Measurements from ENCODE around the gene CREG2. TPM values are rescaled to one million over a fixed set of nuclear protein-coding genes. Genes with fewer than 3 reads are reported as not detected.

The CREG2 gene
- total RNA-seq, 1 donor from 2014 or later, result 0.17 TPM

DNA sequence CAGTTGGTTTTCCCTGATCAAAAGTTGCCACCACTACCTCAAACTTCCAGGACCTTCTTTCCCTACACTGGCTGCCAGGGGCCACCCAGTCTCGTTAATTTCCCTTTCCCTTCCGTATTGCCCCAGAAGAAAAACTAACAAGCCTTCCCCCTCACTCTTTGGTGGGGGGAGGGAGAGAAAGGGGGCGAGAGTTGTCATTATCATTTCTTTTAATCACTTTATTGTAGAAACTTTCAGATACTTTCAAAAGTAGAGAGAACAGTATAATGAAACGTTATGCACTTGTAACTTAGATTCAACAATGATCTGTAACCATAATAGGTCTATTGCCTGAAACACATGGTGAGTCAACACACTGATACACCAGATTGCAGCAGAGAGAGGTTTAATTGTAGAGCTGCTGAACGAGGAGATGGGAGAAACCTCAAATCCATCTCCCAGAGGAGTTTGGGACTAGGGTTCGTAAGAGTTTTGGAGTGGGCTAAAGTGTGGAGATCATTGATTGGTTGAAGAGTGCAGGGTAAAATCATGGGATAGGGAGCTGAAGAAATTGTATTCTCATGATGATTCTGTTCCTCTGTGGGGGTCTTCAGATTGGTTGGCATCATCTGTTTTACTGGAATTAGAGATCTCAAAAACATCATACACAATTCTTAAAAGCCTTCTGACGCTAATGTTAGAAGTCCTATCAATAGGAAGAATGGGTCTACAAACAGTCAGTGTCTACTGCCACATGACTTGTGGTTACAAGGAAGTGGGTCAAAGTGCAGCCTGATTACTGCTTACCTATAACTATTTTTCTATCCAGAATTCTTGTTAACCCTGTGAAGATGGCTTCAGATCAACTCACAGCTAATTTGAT, 76.2 kb downstream of the CREG2 start:
- Histone ChIP-seq H3K27me3 (ENCODE audit: control insufficient read depth, insufficient read depth, low read length) (no peaks in the 10 kb centered on the region), H3K36me3 (ENCODE audit: control insufficient read depth, insufficient read depth, low read length) (no peaks in the 10 kb centered on the region), H3K4me3 (ENCODE audit: low read depth, low read length) (no peak overlapping the region)
- TF ChIP-seq, protein P1, sequence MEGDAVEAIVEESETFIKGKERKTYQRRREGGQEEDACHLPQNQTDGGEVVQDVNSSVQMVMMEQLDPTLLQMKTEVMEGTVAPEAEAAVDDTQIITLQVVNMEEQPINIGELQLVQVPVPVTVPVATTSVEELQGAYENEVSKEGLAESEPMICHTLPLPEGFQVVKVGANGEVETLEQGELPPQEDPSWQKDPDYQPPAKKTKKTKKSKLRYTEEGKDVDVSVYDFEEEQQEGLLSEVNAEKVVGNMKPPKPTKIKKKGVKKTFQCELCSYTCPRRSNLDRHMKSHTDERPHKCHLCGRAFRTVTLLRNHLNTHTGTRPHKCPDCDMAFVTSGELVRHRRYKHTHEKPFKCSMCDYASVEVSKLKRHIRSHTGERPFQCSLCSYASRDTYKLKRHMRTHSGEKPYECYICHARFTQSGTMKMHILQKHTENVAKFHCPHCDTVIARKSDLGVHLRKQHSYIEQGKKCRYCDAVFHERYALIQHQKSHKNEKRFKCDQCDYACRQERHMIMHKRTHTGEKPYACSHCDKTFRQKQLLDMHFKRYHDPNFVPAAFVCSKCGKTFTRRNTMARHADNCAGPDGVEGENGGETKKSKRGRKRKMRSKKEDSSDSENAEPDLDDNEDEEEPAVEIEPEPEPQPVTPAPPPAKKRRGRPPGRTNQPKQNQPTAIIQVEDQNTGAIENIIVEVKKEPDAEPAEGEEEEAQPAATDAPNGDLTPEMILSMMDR (IDR thresholded peaks at IDR 0.05; ENCODE audit: insufficient read depth, low read length, poor library complexity, severe bottlenecking), result no peak
- no peak for DNase-seq (ENCODE audit: low read depth)

DNA sequence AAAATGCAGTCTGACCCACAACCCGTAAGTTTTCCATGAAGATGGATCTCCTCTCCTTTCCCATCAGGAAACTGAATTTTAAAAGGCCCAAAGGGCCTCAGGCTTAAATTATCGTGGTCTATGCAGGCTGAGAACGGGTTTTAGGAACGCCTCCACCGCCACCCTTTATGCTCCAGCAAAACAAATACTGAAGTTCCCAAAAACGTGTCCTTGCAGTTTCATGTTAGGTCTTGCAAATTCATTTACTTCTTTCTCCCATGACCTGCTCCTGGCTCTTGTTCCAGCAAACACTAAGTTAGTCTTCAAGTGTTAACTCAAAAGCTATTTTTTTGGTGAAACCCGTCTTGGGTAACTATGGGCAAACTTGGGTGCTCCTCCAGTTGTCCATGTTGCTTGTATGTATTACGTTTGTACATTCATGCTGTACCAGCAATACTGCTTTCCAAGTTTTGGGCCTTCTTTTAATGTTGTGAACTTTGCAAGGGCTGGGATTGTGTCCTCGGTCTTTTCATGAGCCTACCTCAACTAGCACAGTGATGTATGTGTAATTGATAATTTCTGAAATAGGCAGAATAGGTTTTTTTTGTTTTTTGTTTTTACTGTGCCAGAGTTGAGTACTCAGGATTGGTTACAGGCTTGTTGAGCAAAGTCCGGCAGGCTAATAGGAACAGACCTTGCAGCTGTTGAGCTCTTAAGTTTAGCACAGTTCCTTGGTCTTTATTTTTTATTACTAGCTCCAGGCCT, 77.0 kb downstream of the CREG2 start:
- TF ChIP-seq, protein P1 (IDR thresholded peaks at IDR 0.05; ENCODE audit: insufficient read depth, low read length, poor library complexity, severe bottlenecking), result no peak
- DNase-seq (ENCODE audit: low read depth), result no peak
- Histone ChIP-seq H3K4me3 (ENCODE audit: low read depth, low read length) (no peak overlapping the region), H3K36me3 (ENCODE audit: control insufficient read depth, insufficient read depth, low read length) (no peaks in the 10 kb centered on the region), H3K27me3 (ENCODE audit: control insufficient read depth, insufficient read depth, low read length) (no peaks in the 10 kb centered on the region)

DNA sequence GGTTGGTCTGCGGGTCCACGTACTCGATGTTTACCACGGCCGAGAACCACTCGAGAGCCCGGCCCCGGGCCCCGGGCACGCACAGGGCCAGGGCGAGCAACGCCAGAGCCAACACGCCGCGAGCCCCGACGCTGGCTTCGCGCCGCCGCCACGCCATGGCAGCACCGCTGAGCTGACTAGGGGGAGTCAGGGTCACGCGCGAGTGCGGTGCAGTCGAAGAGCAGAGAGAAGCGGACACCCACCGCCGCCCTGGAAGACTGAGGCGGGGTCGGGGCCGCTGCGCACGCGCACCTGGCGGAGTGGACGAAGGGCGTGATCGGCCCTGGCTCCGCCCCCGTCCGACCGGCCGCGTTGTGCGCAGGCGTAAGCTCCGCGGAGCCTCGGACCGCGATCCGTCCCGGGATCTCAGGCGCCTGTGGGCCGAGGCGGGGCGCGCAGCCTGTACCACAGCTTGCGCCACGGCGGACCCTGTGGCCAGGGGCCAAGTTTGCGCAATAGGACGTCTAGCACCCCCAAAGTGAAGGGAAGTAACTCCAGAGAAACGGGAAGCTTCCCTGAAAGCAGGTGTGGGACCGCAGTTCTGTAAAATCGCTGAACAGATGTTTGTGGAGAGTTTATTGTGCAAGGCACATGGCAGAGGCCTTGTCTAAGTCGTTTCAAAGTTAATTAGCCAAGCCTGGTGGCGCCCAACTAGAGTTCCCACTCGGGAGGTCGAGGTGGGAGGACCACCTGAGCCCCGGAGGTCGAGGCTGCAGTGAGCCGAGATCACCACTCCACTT, 78.7 kb downstream of the CREG2 start, which contains the start of gene RNF149:
RNF149 (minus strand) TSS at position 270 of the 779 bp plus-strand sequence; CDS start at position 157, 113 bp downstream.
- no peak for DNase-seq (ENCODE audit: low read depth)
- Histone ChIP-seq H3K4me3 (ENCODE audit: low read depth, low read length) (peak within 1 kb of the TSS; percentile 70), H3K36me3 (ENCODE audit: control insufficient read depth, insufficient read depth, low read length) (no peaks in the 10 kb centered on the region), H3K27me3 (ENCODE audit: control insufficient read depth, insufficient read depth, low read length) (no peaks in the 10 kb centered on the region)
- TF ChIP-seq, protein P1 (IDR thresholded peaks at IDR 0.05; ENCODE audit: insufficient read depth, low read length, poor library complexity, severe bottlenecking), result no peak

DNA sequence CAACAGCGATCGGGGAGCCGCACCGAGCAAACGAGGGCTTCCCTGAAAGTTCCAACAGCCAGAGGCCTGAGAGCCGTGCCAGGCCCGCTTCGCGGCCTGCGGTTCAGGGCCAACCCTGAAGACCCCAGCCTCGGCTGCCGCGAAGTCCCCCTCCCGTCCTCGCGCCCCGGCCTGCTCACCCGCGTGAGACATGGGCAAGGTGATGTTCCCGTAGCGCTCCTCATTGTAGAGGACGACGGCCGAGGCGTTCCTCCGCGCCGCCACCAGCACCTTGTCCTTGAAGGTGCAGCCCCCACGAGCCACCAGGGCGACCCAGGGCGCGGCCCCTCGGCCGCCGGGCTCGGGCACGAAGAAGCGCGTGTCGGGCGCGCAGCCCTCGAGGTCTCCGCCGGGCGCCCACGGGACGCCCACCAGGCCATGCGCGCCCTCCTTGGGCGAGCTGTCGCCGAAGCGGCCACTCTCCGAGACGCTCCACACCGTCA, 79.3 kb downstream of the CREG2 start:
- peak overlapping the region; percentile 70 for H3K4me3 ChIP-seq (ENCODE audit: low read depth, low read length)
- H3K27me3 ChIP-seq (ENCODE audit: control insufficient read depth, insufficient read depth, low read length), result no peaks in the 10 kb centered on the region
- H3K36me3 ChIP-seq (ENCODE audit: control insufficient read depth, insufficient read depth, low read length), result no peaks in the 10 kb centered on the region
- TF ChIP-seq, protein P1 (IDR thresholded peaks at IDR 0.05; ENCODE audit: insufficient read depth, low read length, poor library complexity, severe bottlenecking), result no peak
- no peak for DNase-seq (ENCODE audit: low read depth)

DNA sequence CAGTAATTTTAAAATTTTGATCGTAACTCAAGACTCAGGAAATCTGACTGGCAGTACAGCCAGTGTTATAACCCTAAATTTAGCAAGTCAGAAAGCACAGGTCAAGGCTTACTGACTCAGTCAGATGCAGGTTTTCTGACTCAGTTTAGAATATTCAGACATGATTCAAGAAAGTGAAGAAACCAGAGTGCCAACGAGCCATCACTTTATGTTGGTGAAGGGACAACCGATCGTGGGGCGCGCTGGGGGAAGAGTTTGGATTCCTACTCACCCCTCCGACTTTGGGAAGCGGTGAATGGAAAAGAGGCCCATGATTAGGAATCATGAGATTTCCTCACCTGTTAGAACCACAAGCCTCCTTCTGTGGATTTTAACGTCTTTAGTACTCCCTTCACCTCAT, 79.8 kb downstream of the CREG2 start:
- H3K4me3 ChIP-seq (ENCODE audit: low read depth, low read length), result peak overlapping the region; percentile 70
- TF ChIP-seq, protein P1 (IDR thresholded peaks at IDR 0.05; ENCODE audit: insufficient read depth, low read length, poor library complexity, severe bottlenecking), result no peak
- no peaks in the 10 kb centered on the region for H3K36me3 ChIP-seq (ENCODE audit: control insufficient read depth, insufficient read depth, low read length)
- no peaks in the 10 kb centered on the region for H3K27me3 ChIP-seq (ENCODE audit: control insufficient read depth, insufficient read depth, low read length)
- DNase-seq (ENCODE audit: low read depth), result no peak

Data from kidney epithelial cell (primary cell).